Activated CD4-positive, alpha-beta memory T cell treated with anti-CD3 and anti-CD28 coated beads for 36 hours (primary cell): ENCODE data around the gene NEK2. TPM values are rescaled to one million over a fixed set of nuclear protein-coding genes. Genes with fewer than 3 reads are reported as not detected.
A peak's percentile ranks its signal among the peaks of the same experiment; 100 is the strongest.
"Not testable (repeated sequence)": the region's sequence is repeated elsewhere in the genome, so short reads cannot be mapped to it uniquely, and the experiment has no call there.

Experiments
- CTCF ChIA-PET: fragments of 350-600 bp; sonication (Branson Sonifier 250); formaldehyde crosslinking; loops from one replicate; lab custom pipeline; 2021; ENCODE audit warnings: antibody characterized with exemption, inconsistent platforms; lab: Charles Lee
- POLR2A ChIA-PET: fragments of 350-600 bp; sonication (Branson Sonifier 250); formaldehyde crosslinking; loops from one replicate; lab custom pipeline; 2021; ENCODE audit warnings: antibody characterized with exemption; lab: Charles Lee
- DNase-seq: peaks from one replicate; pipeline ENCODE4 v3.0.0-alpha.2; 2020
- H3K27ac Mint-ChIP-seq: one replicate; pipeline ENCODE4 v1.8.0; 2021; ENCODE audit warnings: mixed read lengths
- H3K27me3 Mint-ChIP-seq: one replicate; pipeline ENCODE4 v1.8.0; 2021; ENCODE audit warnings: mixed read lengths
- H3K36me3 Mint-ChIP-seq: one replicate; pipeline ENCODE4 v1.8.0; 2021; ENCODE audit warnings: mixed read lengths
- H3K4me1 Mint-ChIP-seq: one replicate; pipeline ENCODE4 v1.8.0; 2021; ENCODE audit warnings: low read depth, mixed read lengths
- H3K4me3 Mint-ChIP-seq: one replicate; pipeline ENCODE4 v1.8.0; 2021; ENCODE audit warnings: mild to moderate bottlenecking, mixed read lengths
- H3K9me3 Mint-ChIP-seq: one replicate; pipeline ENCODE4 v1.8.0; 2021; ENCODE audit warnings: mixed read lengths
- intact Hi-C: fragments of 100-400 bp; cut with micrococcal nuclease; formaldehyde crosslinking; loops from one replicate; pipeline ENCODE4 v1.15.1; 2023
- total RNA-seq, 2 experiments: library from RNA; stranded (reverse); gene quantifications; one replicate each; pipeline ENCODE4 v1.2.3, GENCODE V29; 2021

The NEK2 gene
- total RNA-seq, 2 experiments from 2014 or later: 42.4 to 45.9 TPM

GRCh38 chr1:211628417-211628816 is 47.0 kb downstream of the NEK2 start:
- H3K4me1 Mint-ChIP-seq: peaks cover 8% of the 10 kb centered on the region
- H3K9me3 Mint-ChIP-seq: no peaks in the 10 kb centered on the region
- no peak overlapping the region for H3K4me3 Mint-ChIP-seq
- no peaks in the 10 kb centered on the region for H3K27me3 Mint-ChIP-seq
- intact Hi-C loops: no loop called here
- H3K27ac Mint-ChIP-seq: no peak overlapping the region
- ChIA-PET POLR2A (no interaction called here), CTCF (interaction anchor here (1.0 kb wide), 1 partner anchor 20 kb away, joined by 4 read pairs; no protein-coding TSS in a partner anchor)
- H3K36me3 Mint-ChIP-seq: no peaks in the 10 kb centered on the region
- no peak for DNase-seq

GRCh38 chr1:211627259-211627658 is 48.2 kb downstream of the NEK2 start:
- Mint-ChIP-seq H3K9me3 (no peaks in the 10 kb centered on the region), H3K27me3 (no peaks in the 10 kb centered on the region), H3K36me3 (no peaks in the 10 kb centered on the region), H3K4me1 (peaks cover 16% of the 10 kb centered on the region), H3K27ac (no peak overlapping the region), H3K4me3 (no peak overlapping the region)
- ChIA-PET CTCF (no interaction called here), POLR2A (no interaction called here)
- intact Hi-C loops: no loop called here
- DNase-seq: no peak

- POLR2A ChIA-PET, H3K36me3 Mint-ChIP-seq, H3K9me3 Mint-ChIP-seq, H3K4me3 Mint-ChIP-seq, H3K27me3 Mint-ChIP-seq, DNase-seq, intact Hi-C loops, CTCF ChIA-PET, H3K27ac Mint-ChIP-seq: not testable (repeated sequence)
- peaks cover 16% of the 10 kb centered on the region for H3K4me1 Mint-ChIP-seq
Observed at GRCh38 chr1:211625866-211626265, 49.6 kb downstream of the NEK2 start.

- Mint-ChIP-seq H3K27ac (no peak overlapping the region), H3K27me3 (no peaks in the 10 kb centered on the region), H3K4me3 (no peak overlapping the region), H3K36me3 (no peaks in the 10 kb centered on the region), H3K4me1 (peaks cover 16% of the 10 kb centered on the region), H3K9me3 (no peaks in the 10 kb centered on the region)
- ChIA-PET CTCF (interaction anchor here (1.0 kb wide), 1 partner anchor 48 kb away, joined by 6 read pairs; no protein-coding TSS in a partner anchor), POLR2A (no interaction called here)
- intact Hi-C loops: no loop called here
- DNase-seq: peak; percentile 30
Observed at GRCh38 chr1:211625040-211625439, 50.4 kb downstream of the NEK2 start.

- ChIA-PET CTCF (no interaction called here), POLR2A (interaction anchor here (1.1 kb wide), 1 partner anchor 45 kb away, joined by 3 read pairs; the partner anchor contains the start of gene SLC30A1)
- H3K4me1 Mint-ChIP-seq: peaks cover 16% of the 10 kb centered on the region
- no peak overlapping the region for H3K4me3 Mint-ChIP-seq
- no peak for DNase-seq
- no peak overlapping the region for H3K27ac Mint-ChIP-seq
- intact Hi-C loops: no loop called here
- H3K9me3 Mint-ChIP-seq: no peaks in the 10 kb centered on the region
- H3K27me3 Mint-ChIP-seq: no peaks in the 10 kb centered on the region
- H3K36me3 Mint-ChIP-seq: no peaks in the 10 kb centered on the region
Observed at GRCh38 chr1:211623515-211623914, 51.9 kb downstream of the NEK2 start.

- no peaks in the 10 kb centered on the region for H3K36me3 Mint-ChIP-seq
- no peak for DNase-seq
- intact Hi-C loops: no loop called here
- no peak overlapping the region for H3K27ac Mint-ChIP-seq
- H3K9me3 Mint-ChIP-seq: no peaks in the 10 kb centered on the region
- no peak overlapping the region for H3K4me3 Mint-ChIP-seq
- peaks cover 16% of the 10 kb centered on the region for H3K4me1 Mint-ChIP-seq
- POLR2A ChIA-PET: no interaction called here
- H3K27me3 Mint-ChIP-seq: no peaks in the 10 kb centered on the region
- CTCF ChIA-PET: no interaction called here
Observed at GRCh38 chr1:211621447-211622198, 53.8 kb downstream of the NEK2 start.

- no peaks in the 10 kb centered on the region for H3K36me3 Mint-ChIP-seq
- H3K27me3 Mint-ChIP-seq: no peaks in the 10 kb centered on the region
- H3K4me1 Mint-ChIP-seq: peaks cover 16% of the 10 kb centered on the region
- ChIA-PET CTCF (no interaction called here), POLR2A (no interaction called here)
- no peaks in the 10 kb centered on the region for H3K9me3 Mint-ChIP-seq
- no peak overlapping the region for H3K27ac Mint-ChIP-seq
- no peak overlapping the region for H3K4me3 Mint-ChIP-seq
- intact Hi-C loops: no loop called here
- DNase-seq: no peak
Observed at GRCh38 chr1:211620097-211620496, 55.3 kb downstream of the NEK2 start.

GRCh38 chr1:211619033-211619996 is 56.1 kb downstream of the NEK2 start:
- Mint-ChIP-seq H3K4me3 (no peak overlapping the region), H3K9me3 (no peaks in the 10 kb centered on the region), H3K36me3 (no peaks in the 10 kb centered on the region), H3K4me1 (peaks cover 15% of the 10 kb centered on the region), H3K27me3 (no peaks in the 10 kb centered on the region), H3K27ac (no peak overlapping the region)
- ChIA-PET CTCF (no interaction called here), POLR2A (no interaction called here)
- DNase-seq: no peak
- intact Hi-C loops: no loop called here

- intact Hi-C loops: no loop called here
- no peak overlapping the region for H3K4me3 Mint-ChIP-seq
- no peak for DNase-seq
- no peaks in the 10 kb centered on the region for H3K4me1 Mint-ChIP-seq
- no peaks in the 10 kb centered on the region for H3K36me3 Mint-ChIP-seq
- CTCF ChIA-PET: interaction anchor here (1.3 kb wide), 2 partner anchors 11 to 64 kb away, joined by 3 to 5 read pairs; no protein-coding TSS in a partner anchor
- H3K27ac Mint-ChIP-seq: no peak overlapping the region
- H3K9me3 Mint-ChIP-seq: no peaks in the 10 kb centered on the region
- no peaks in the 10 kb centered on the region for H3K27me3 Mint-ChIP-seq
- POLR2A ChIA-PET: no interaction called here
Observed at GRCh38 chr1:211616965-211617297, 58.5 kb downstream of the NEK2 start.

- Mint-ChIP-seq H3K27ac (no peak overlapping the region), H3K36me3 (no peaks in the 10 kb centered on the region), H3K27me3 (no peaks in the 10 kb centered on the region), H3K4me1 (no peaks in the 10 kb centered on the region), H3K9me3 (no peaks in the 10 kb centered on the region), H3K4me3 (no peak overlapping the region)
- CTCF ChIA-PET: interaction anchor here (1.3 kb wide), 2 partner anchors 10 to 64 kb away, joined by 3 to 5 read pairs; no protein-coding TSS in a partner anchor
- intact Hi-C loops: no loop called here
- no peak for DNase-seq
- POLR2A ChIA-PET: no interaction called here
Observed at GRCh38 chr1:211616231-211616964, 59.0 kb downstream of the NEK2 start.

- intact Hi-C loops: no loop called here
- Mint-ChIP-seq H3K27ac (no peak overlapping the region), H3K4me3 (no peak overlapping the region), H3K4me1 (no peaks in the 10 kb centered on the region), H3K36me3 (no peaks in the 10 kb centered on the region), H3K27me3 (no peaks in the 10 kb centered on the region), H3K9me3 (no peaks in the 10 kb centered on the region)
- ChIA-PET POLR2A (no interaction called here), CTCF (no interaction called here)
- DNase-seq: no peak
Observed at GRCh38 chr1:211614615-211615014, 60.8 kb downstream of the NEK2 start.

- POLR2A ChIA-PET: no interaction called here
- Mint-ChIP-seq H3K27ac (no peak overlapping the region), H3K4me3 (no peak overlapping the region), H3K4me1 (no peaks in the 10 kb centered on the region), H3K9me3 (no peaks in the 10 kb centered on the region), H3K27me3 (no peaks in the 10 kb centered on the region), H3K36me3 (no peaks in the 10 kb centered on the region)
- CTCF ChIA-PET: no interaction called here
- intact Hi-C loops: no loop called here
- DNase-seq: no peak
Observed at GRCh38 chr1:211613951-211614350, 61.5 kb downstream of the NEK2 start.
